Activated CD4-positive, CD25-positive, alpha-beta regulatory T cell treated with anti-CD3 and anti-CD28 coated beads, Interleukin-2, amount 50 U/mL, for 24 hours (primary cell): ENCODE data around the gene EVPLL.
A peak's percentile ranks its signal among the peaks of the same experiment; 100 is the strongest.
"Not testable (repeated sequence)": the region's sequence is repeated elsewhere in the genome, so short reads cannot be mapped to it uniquely, and the experiment has no call there.

Experiments used
- ATAC-seq, 2 donors: fragments of 150-1000 bp; cut with Tn5 transposase; one replicate each; pipeline ENCODE4 v1.10.0; 2021; ENCODE audit warnings: mild to moderate bottlenecking in 1 of 2, moderate library complexity in 1 of 2

Gene EVPLL

DNA sequence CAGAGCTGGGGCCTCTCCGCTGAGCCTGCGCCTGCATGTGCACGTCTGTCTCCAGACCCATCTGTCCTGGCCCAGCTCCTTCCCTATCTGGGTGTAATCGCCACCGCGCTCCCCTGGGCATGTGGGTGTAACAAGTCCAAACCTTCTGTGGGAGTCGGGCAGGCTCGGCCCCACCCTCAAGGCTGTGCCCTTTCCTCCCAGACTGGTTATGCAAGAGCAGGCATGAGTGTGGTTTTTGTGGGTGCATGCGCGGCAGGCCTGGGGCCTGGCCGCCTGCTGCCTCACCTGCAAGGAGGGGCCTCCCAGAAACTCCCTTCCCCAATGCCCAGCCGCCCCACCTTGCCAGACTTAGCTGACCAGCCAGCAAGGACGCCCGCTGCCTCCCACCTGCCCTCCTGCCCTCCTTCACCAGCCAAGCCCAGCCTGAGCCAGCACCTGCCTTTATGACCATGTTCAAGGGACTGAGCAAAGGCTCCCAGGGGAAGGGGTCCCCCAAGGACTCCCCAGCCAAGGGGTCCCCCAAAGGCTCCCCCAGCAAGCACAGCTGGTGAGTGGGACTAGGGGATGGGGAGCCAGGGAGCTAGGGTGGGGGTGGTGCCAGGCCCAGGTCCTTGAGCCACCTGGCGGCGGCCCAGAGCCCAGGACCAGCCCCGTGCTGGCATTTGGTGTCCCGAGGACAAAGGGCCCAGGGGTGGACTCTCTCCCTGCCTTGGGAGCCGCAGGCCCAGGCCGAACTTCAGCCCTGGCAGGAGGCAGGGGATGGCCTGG is at the start of gene EVPLL:
Gene EVPLL, plus strand, starts transcription at position 342 of the 768 bp plus-strand sequence. CDS start 3,160 bp downstream, outside the sequence.
- no peak for ATAC-seq

- no peak for ATAC-seq
These were observed 48.9 kb upstream of the EVPLL start for GRCh38 chr17:18328643-18329204.

- no peak for ATAC-seq
These were observed 45.7 kb upstream of the EVPLL start for GRCh38 chr17:18331879-18332278.

- ATAC-seq: no peak
These were observed 44.6 kb upstream of the EVPLL start for GRCh38 chr17:18332909-18333489.

GRCh38 chr17:18338158-18338557 is 39.4 kb upstream of the EVPLL start:
- not testable (repeated sequence) for ATAC-seq

- no peak for ATAC-seq
These were observed 37.6 kb upstream of the EVPLL start for GRCh38 chr17:18339933-18340332.

DNA sequence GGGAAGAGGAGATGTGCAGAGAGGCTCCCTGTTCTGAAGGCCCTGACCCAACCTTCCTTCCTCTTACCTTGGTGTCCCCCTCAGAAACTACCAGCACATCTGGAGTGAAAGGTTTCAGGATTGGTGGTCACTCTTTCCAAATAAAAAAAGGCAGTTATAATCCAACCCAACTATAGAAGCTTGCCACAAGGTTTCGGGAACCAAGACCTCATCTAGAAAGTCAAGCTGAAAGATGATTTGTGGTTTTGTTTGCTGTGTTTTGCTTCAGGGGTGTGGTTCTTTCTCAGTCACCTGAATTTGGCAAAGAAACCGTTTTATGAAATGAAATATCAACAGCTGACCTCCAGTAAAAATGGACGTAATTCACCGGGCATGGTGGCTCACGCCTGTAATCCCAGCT is 33.6 kb upstream of the EVPLL start:
- ATAC-seq: no peak

DNA sequence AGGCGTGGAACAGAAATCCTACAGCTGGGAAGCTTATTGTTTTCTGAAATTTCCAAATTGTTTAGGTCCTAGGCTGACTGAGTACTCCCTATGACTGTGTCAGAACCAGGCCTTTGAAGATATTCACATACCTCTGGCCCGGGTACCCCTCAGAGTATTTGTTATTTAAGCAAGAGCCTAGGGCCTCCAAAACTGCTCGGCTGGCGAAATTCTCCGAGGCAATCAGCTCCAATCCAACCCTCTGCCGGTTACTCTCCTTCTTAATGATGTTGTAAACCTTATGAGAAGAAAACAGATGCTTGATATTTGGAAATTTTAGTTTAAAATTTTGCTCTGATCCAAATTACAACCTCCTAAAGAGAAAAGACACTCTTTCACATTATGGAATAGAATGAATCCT is 24.0 kb upstream of the EVPLL start:
- ATAC-seq: no peak

DNA sequence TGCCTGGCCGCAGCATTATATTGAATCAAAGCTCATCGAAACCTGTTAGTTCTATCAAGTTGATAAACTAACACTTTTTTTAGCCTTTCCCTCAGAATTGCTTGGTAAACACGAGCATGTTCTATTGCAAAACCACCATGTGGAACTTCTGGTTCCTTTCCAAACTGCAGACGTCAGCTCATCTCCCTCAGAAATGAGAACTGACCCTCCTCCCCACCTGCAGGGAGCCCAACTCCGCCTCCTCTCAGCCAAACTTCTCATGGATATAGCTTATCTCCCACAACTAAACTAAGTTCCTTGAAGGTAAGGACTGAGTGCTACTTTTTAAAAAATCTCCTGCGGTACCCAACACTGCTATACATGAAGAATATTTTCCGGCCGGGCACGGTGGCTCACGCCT is 21.0 kb upstream of the EVPLL start:
- ATAC-seq: no peak

DNA sequence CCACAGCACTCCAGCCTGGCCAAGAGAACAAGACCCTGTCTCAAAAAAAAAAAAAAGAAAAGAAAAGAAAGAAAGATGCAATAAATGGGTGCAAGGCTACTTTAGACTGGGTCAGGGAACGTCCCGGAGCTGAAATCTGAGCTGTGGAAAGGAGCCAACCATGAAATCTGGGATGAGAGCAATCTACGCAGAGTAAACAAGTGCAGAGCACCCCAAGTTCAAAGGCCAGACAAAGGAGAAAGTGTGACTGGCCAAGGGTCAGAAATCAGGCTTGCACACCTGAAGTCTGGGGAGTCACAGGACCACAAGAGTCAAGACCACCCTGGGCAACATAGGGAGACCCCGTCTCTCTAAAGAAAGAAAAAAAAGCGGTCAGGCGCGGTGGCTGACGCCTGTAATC is 17.1 kb upstream of the EVPLL start:
- no peak for ATAC-seq

DNA sequence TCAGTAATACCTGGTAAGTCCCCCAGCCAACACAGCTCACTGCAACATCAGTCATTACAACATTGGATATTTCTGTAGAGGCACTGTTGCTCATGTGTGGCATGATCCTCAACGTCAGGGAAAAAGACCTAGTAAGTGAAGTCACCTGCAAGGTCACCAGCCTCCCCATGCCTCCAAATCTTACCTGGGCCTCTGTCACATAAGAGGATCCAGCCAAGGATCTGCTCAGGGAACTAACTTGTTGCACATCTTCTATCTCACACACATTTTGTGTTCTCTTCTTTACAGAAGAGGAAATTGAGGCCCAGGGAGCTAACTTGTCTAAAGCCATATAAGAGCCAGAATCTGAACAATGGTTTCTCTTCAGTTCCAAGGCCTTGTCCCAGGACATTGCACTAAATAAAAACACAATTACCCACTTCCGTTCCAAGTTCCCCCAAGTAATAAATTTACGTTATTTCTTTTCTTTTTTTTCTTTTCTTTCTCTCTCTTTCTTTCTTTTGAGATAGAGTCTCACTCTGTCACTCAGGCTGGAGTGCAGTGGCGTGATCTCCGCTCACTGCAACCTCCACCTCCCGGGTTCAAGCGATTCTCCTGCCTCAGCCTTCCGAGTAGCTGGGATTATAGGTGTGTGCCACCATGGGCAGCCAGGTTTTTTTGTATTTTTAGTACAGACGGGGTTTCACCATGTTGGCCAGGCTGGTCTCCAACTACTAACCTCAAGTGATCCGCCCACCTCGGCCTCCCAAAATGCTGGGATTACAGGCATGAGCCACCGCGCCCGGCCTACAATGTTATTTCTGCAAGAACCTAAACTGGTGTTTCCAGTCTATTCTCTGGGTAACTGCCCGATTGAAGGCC is 15.5 kb upstream of the EVPLL start:
- no peak for ATAC-seq

DNA sequence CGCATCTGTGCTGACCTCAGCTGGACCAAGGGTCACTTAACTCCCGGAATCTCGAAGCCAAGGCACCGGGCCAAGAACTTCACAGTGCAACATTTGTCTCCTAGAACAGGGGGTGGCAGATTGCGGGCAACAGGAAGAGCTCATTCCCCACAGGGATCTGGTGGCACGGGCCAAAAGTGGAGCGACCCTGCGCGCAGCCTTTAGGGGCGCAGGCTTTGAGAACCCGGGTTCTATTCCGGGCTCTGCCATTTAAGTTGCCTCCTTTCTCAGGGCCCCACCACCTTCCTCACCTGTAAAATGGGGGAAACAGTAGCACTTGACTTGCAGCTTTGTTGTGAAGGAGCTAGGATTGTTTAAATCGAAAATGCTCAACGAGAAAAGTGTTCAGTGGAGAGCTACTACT is 14.9 kb upstream of the EVPLL start:
- peak in 1 of 2 donors; percentile 1 for ATAC-seq

GRCh38 chr17:18363101-18364049 is 14.2 kb upstream of the EVPLL start, which contains the start of gene SHMT1:
SHMT1 (minus strand) TSS chr17:18363550; CDS start chr17:18355981, 7,569 bp downstream.
- peak; percentile 100 for ATAC-seq

DNA sequence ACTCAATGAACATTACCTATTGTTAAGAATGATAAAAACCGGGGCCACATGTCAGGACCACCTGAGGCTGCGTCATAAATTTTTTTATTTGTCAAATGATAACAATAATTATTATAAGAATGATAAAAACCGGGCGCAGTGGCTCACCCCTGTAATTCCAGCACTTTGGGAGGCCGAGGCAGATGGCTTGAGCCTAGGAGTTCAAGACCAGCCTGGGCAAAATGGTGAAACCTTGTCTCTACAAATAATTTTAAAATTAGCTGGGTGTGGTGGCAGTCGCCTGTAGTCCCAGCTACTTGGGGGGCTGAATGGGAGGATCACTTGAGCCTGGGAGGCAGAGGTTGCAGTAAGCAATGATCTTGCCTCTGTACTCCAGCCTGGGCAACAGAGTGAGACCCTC is 13.4 kb upstream of the EVPLL start:
- ATAC-seq: no peak

- ATAC-seq: no peak
These were observed 8.6 kb upstream of the EVPLL start for GRCh38 chr17:18368946-18369345.

GRCh38 chr17:18370761-18371160 is 6.8 kb upstream of the EVPLL start:
- ATAC-seq: no peak

GRCh38 chr17:18371455-18371854 is 6.1 kb upstream of the EVPLL start:
- ATAC-seq: peak; percentile 50 to 51

DNA sequence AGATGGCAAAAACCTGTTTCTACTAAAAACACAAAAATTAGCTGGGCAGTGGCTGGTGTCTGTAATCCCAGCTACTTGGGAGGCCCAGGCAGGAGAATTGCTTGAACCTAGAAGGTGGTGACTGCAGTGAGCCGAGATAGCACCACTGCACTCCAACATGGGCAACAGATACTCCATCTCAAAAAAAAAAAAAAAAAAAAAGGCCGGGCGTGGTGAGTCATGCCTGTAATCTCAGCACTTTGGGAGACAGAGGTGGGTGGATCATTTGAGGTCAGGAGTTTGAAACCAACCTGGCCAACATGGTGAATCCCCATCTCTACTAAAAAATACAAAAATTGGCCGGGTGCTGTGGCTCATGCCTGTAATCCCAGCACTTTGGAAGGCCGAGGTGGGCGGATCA is 4.4 kb upstream of the EVPLL start:
- ATAC-seq: peak in 1 of 2 donors; percentile 36

GRCh38 chr17:18374216-18374615 is 3.4 kb upstream of the EVPLL start:
- ATAC-seq: no peak

DNA sequence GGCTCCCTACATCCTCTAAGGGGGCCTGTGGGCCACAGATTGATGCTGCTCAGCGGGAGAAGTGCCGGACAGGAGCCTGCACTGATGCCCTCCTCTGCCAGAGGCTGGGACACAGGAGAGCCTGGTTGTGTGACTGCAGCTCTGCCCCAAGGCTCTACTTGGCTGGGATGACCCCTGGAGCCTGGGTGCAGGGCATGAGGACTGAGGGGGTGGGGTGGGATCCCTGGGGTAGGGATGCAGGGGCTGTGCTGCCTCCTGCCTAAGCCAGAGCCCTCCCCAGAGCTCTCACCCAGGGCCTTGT is 577 bp downstream of the EVPLL start:
- no peak for ATAC-seq

DNA sequence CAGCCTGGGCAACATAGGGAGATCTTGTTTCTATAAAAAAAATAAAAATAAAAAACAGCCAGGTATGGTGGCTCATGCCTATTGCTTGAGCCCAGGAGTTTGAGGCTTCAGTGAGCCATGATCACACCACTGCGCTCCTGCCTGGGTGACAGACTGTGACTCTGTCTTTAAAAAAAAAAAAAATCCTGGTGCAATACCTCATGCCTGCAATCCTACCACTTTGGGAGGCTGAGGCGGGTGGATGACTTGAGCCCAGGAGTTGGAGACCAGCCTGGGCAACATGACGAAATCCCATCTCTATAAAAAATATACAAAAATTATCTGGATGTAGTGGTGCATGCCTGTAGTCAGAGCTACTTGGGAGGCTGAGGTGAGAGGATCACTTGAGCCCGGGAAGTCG is 1.0 kb downstream of the EVPLL start:
- not testable (repeated sequence) for ATAC-seq
